Lower leg skin (tissue), 4 donors: Measurements from ENCODE around the gene AUTS2. TPM values are rescaled to one million over a fixed set of nuclear protein-coding genes. Genes with fewer than 3 reads are reported as not detected.

Experiments used
- DNase-seq, 2 donors: peaks; one replicate each; pipeline ENCODE4 v3.0.0-alpha.2; 2019; ENCODE audit warnings: low spot score in 2 of 2
- H3K4me3 ChIP-seq: fragments of 200-600 bp; sonication (generic); 2 replicates; pipeline ENCODE4 v1.5.1; 2017; ENCODE audit warnings: mild to moderate bottlenecking, low read depth; ENCODE audit not compliant: poor library complexity, severe bottlenecking
- POLR2A ChIP-seq, 2 donors: fragments of 450-650 bp; IDR thresholded peaks; one replicate each; pipeline ENCODE4 v1.6.1; 2016 to 2017; ENCODE audit warnings: antibody characterized with exemption in 2 of 2, mild to moderate bottlenecking in 1 of 2, moderate library complexity in 1 of 2
- WGBS, 2 donors: methylation state at CpG; one replicate each; pipeline ENCODE4 v1.1.5; 2018; 5-methylcytosine and 5-hydroxymethylcytosine counted together
- intact Hi-C: fragments of 100-400 bp; cut with DNase I; formaldehyde crosslinking; loops from one replicate; pipeline ENCODE4 v1.15.0; 2023; ENCODE audit warnings: low total_unique reads
- total RNA-seq, 4 donors: library from RNA; depleted of rRNA; stranded (reverse); fragments of >200 nt; gene quantifications; one replicate each; pipeline ENCODE4 v1.1.0, GENCODE V29; 2016
- TF ChIP-seq, protein P1 (sequence below), 3 donors: fragments of 450-650 bp; IDR thresholded peaks; one replicate each; pipeline ENCODE4 v1.5.1; 2016; ENCODE audit warnings: antibody characterized with exemption in 3 of 3, mild to moderate bottlenecking in 3 of 3, moderate library complexity in 2 of 3

AUTS2 gene
- total RNA-seq, 4 donors from 2014 or later, result 30.8 to 41.9 (median 40.5) TPM

GRCh38 chr7:70143075-70144044 lies 545.1 kb downstream of the AUTS2 start:
- no peak for DNase-seq
- TF ChIP-seq, protein P1, sequence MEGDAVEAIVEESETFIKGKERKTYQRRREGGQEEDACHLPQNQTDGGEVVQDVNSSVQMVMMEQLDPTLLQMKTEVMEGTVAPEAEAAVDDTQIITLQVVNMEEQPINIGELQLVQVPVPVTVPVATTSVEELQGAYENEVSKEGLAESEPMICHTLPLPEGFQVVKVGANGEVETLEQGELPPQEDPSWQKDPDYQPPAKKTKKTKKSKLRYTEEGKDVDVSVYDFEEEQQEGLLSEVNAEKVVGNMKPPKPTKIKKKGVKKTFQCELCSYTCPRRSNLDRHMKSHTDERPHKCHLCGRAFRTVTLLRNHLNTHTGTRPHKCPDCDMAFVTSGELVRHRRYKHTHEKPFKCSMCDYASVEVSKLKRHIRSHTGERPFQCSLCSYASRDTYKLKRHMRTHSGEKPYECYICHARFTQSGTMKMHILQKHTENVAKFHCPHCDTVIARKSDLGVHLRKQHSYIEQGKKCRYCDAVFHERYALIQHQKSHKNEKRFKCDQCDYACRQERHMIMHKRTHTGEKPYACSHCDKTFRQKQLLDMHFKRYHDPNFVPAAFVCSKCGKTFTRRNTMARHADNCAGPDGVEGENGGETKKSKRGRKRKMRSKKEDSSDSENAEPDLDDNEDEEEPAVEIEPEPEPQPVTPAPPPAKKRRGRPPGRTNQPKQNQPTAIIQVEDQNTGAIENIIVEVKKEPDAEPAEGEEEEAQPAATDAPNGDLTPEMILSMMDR (IDR thresholded peaks at IDR 0.05), result no peak
- TF ChIP-seq POLR2A (IDR thresholded peaks at IDR 0.05), result no peak
- WGBS, 2 donors, result 33 to 34% methylated on average over 5 of the region's 5 CpGs
- intact Hi-C loops, result no loop called here
- H3K4me3 ChIP-seq, result no peak overlapping the region

GRCh38 chr7:70148997-70149396 lies 550.7 kb downstream of the AUTS2 start:
- no peak for DNase-seq
- no peak overlapping the region for H3K4me3 ChIP-seq
- TF ChIP-seq, protein P1 (IDR thresholded peaks at IDR 0.05), result no peak
- no peak for TF ChIP-seq POLR2A (IDR thresholded peaks at IDR 0.05)
- intact Hi-C loops, result no loop called here
- 93 to 94% methylated on average over 1 of the region's 1 CpG for WGBS, 2 donors

- WGBS, 2 donors, result 93 to 98% methylated on average over 1 of the region's 1 CpG
- no peak for DNase-seq
- intact Hi-C loops, result no loop called here
- H3K4me3 ChIP-seq, result no peak overlapping the region
- TF ChIP-seq, protein P1 (IDR thresholded peaks at IDR 0.05), result no peak
- no peak for TF ChIP-seq POLR2A (IDR thresholded peaks at IDR 0.05)
Observed at GRCh38 chr7:70152313-70152712, 554.0 kb downstream of the AUTS2 start.

- DNase-seq, result no peak
- H3K4me3 ChIP-seq, result no peak overlapping the region
- TF ChIP-seq, protein P1 (IDR thresholded peaks at IDR 0.05), result no peak
- TF ChIP-seq POLR2A (IDR thresholded peaks at IDR 0.05), result no peak
- intact Hi-C loops, result no loop called here
- WGBS, 2 donors, result 92 to 100% methylated on average over 1 of the region's 1 CpG
Observed at GRCh38 chr7:70153933-70154332, 555.7 kb downstream of the AUTS2 start.

DNA sequence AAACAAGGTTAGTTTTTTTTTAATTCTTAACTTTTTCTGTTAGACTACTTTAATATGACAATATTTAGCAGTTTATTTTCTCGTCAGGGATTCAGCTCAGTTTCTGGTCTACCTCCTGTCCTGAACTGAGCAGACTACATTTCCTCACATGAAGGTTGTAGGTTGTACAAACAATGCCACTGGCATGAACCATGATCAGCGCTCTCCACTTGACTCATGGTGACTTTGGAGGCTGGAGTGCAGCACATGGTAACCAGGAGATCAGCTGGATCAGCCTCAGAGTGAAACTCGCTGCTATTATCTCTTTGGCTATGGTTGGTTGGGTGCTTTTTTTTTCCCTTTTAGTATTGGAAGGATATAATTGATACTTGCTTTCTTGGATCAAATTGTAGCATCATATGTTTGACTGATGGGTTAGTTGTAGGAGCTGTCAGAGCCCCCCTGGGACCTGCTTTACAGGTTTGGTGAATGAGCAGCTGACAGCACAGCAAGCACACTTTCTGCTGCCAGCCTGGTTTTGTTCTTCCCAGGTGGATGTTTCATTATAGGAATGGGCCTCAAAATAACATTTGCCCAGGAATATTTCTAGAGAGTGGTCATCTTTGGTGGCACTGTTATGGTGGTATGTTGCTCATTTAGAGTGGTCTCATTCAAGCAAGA lies 556.4 kb downstream of the AUTS2 start:
- WGBS, 2 donors, result 95 to 96% methylated on average over 3 of the region's 3 CpGs
- intact Hi-C loops, result no loop called here
- TF ChIP-seq, protein P1 (IDR thresholded peaks at IDR 0.05), result no peak
- no peak for TF ChIP-seq POLR2A (IDR thresholded peaks at IDR 0.05)
- no peak for DNase-seq
- no peak overlapping the region for H3K4me3 ChIP-seq
